Measurements from ENCODE around the gene PRKCH. TPM values are rescaled to one million over a fixed set of nuclear protein-coding genes. Genes with fewer than 3 reads are reported as not detected.
A peak's percentile ranks its signal among the peaks of the same experiment; 100 is the strongest.

Gene PRKCH
- total and polyA plus RNA-seq, 3 experiments from 2014 or later = 165 to 369 (median 166) TPM

GRCh38 chr14:61551384-61551783 is 230.0 kb downstream of the PRKCH start:
- no peak overlapping the region for H3K4me3 ChIP-seq (ENCODE audit: low read length)
- peaks cover 52% of the 10 kb centered on the region for H3K36me3 ChIP-seq (ENCODE audit: insufficient read depth, low read length)
- ChIA-PET CTCF (interaction anchor here (0.9 to 1.4 kb wide), 2 partner anchors 179 to 205 kb away, joined by 3 read pairs; no protein-coding TSS in a partner anchor), POLR2A (no interaction called here)
- H3K9me3 Mint-ChIP-seq = no peaks in the 10 kb centered on the region
- peaks cover 41 to 63% (median 56%) of the 10 kb centered on the region in 3 donors for H3K4me1 Mint-ChIP-seq
- H3K27me3 ChIP-seq (ENCODE audit: insufficient read depth, low read length, poor library complexity, severe bottlenecking) = no peaks in the 10 kb centered on the region
- peaks cover 18% of the 10 kb centered on the region for H3K4me1 ChIP-seq (ENCODE audit: insufficient read depth, low read length)
- DNase-seq = no peak
- peak overlapping the region in 7 of 8 donors; percentile 51 to 96 (median 73) for H3K27ac Mint-ChIP-seq
- H3K27me3 Mint-ChIP-seq = no peaks in the 10 kb centered on the region
- H3K36me3 Mint-ChIP-seq = peaks cover 17 to 69% (median 28%) of the 10 kb centered on the region in 3 donors
- no peak overlapping the region for H3K27ac ChIP-seq (ENCODE audit: low read depth, low read length)
- no peak overlapping the region for H3K4me3 Mint-ChIP-seq
- no peaks in the 10 kb centered on the region for H3K9me3 ChIP-seq (ENCODE audit: low read length)

- Mint-ChIP-seq H3K27ac (peak overlapping the region; percentile 9 to 96 (median 68)), H3K4me3 (no peak overlapping the region), H3K36me3 (peaks cover 17 to 61% (median 24%) of the 10 kb centered on the region in 3 donors), H3K9me3 (no peaks in the 10 kb centered on the region), H3K27me3 (no peaks in the 10 kb centered on the region), H3K4me1 (peaks cover 41 to 57% (median 56%) of the 10 kb centered on the region in 3 donors)
- Histone ChIP-seq H3K27me3 (ENCODE audit: insufficient read depth, low read length, poor library complexity, severe bottlenecking) (no peaks in the 10 kb centered on the region), H3K27ac (ENCODE audit: low read depth, low read length) (no peak overlapping the region), H3K4me1 (ENCODE audit: insufficient read depth, low read length) (peaks cover 18% of the 10 kb centered on the region), H3K9me3 (ENCODE audit: low read length) (no peaks in the 10 kb centered on the region), H3K4me3 (ENCODE audit: low read length) (no peak overlapping the region), H3K36me3 (ENCODE audit: insufficient read depth, low read length) (peaks cover 44% of the 10 kb centered on the region)
- CTCF ChIA-PET = interaction anchor here (1.4 kb wide), 2 partner anchors 179 to 182 kb away, joined by 3 to 4 read pairs; no protein-coding TSS in a partner anchor
- POLR2A ChIA-PET = interaction anchor here (0.8 kb wide), 1 partner anchor 184 kb away, joined by 6 read pairs; no protein-coding TSS in a partner anchor
- DNase-seq = no peak
Measured at GRCh38 chr14:61552241-61552640, 230.9 kb downstream of the PRKCH start.

- H3K27ac ChIP-seq (ENCODE audit: low read depth, low read length) = no peak overlapping the region
- peak overlapping the region in 2 of 7 donors; percentile 4 to 48 for H3K4me3 Mint-ChIP-seq
- POLR2A ChIA-PET = no interaction called here
- H3K36me3 ChIP-seq (ENCODE audit: insufficient read depth, low read length) = peaks cover 29% of the 10 kb centered on the region
- H3K4me1 Mint-ChIP-seq = peaks cover 38 to 58% (median 50%) of the 10 kb centered on the region in 3 donors
- no peaks in the 10 kb centered on the region for H3K27me3 Mint-ChIP-seq
- H3K9me3 ChIP-seq (ENCODE audit: low read length) = no peaks in the 10 kb centered on the region
- H3K36me3 Mint-ChIP-seq = peaks cover 14 to 48% (median 24%) of the 10 kb centered on the region in 3 donors
- no peak overlapping the region for H3K4me3 ChIP-seq (ENCODE audit: low read length)
- peak overlapping the region; percentile 8 to 96 (median 70) for H3K27ac Mint-ChIP-seq
- peaks cover 18% of the 10 kb centered on the region for H3K4me1 ChIP-seq (ENCODE audit: insufficient read depth, low read length)
- no peak for DNase-seq
- no peaks in the 10 kb centered on the region for H3K27me3 ChIP-seq (ENCODE audit: insufficient read depth, low read length, poor library complexity, severe bottlenecking)
- CTCF ChIA-PET = interaction anchor here (0.9 to 1.0 kb wide), 2 partner anchors 177 to 256 kb away, joined by 3 read pairs; no protein-coding TSS in a partner anchor
- no peaks in the 10 kb centered on the region for H3K9me3 Mint-ChIP-seq
Measured at GRCh38 chr14:61553730-61554641, 232.6 kb downstream of the PRKCH start.

GRCh38 chr14:61555056-61555838 is 233.9 kb downstream of the PRKCH start:
- Histone ChIP-seq H3K27me3 (ENCODE audit: insufficient read depth, low read length, poor library complexity, severe bottlenecking) (no peaks in the 10 kb centered on the region), H3K4me3 (ENCODE audit: low read length) (no peak overlapping the region), H3K27ac (ENCODE audit: low read depth, low read length) (no peak overlapping the region), H3K36me3 (ENCODE audit: insufficient read depth, low read length) (peaks cover 17% of the 10 kb centered on the region), H3K4me1 (ENCODE audit: insufficient read depth, low read length) (peaks cover 18% of the 10 kb centered on the region), H3K9me3 (ENCODE audit: low read length) (no peaks in the 10 kb centered on the region)
- CTCF ChIA-PET = no interaction called here
- H3K4me1 Mint-ChIP-seq = peaks cover 30 to 48% (median 40%) of the 10 kb centered on the region in 3 donors
- peaks cover 9 to 35% (median 15%) of the 10 kb centered on the region in 3 donors for H3K36me3 Mint-ChIP-seq
- peak overlapping the region in 2 of 7 donors; percentile 20 to 21 for H3K4me3 Mint-ChIP-seq
- DNase-seq = no peak
- H3K9me3 Mint-ChIP-seq = no peaks in the 10 kb centered on the region
- H3K27ac Mint-ChIP-seq = peak overlapping the region; percentile 17 to 55 (median 32)
- POLR2A ChIA-PET = no interaction called here
- no peaks in the 10 kb centered on the region for H3K27me3 Mint-ChIP-seq

GRCh38 chr14:61556455-61556854 is 235.1 kb downstream of the PRKCH start:
- Histone ChIP-seq H3K36me3 (ENCODE audit: insufficient read depth, low read length) (peaks cover 6% of the 10 kb centered on the region), H3K27ac (ENCODE audit: low read depth, low read length) (no peak overlapping the region), H3K4me3 (ENCODE audit: low read length) (no peak overlapping the region), H3K27me3 (ENCODE audit: insufficient read depth, low read length, poor library complexity, severe bottlenecking) (no peaks in the 10 kb centered on the region), H3K4me1 (ENCODE audit: insufficient read depth, low read length) (peaks cover 17% of the 10 kb centered on the region), H3K9me3 (ENCODE audit: low read length) (no peaks in the 10 kb centered on the region)
- Mint-ChIP-seq H3K36me3 (peaks cover 4 to 23% (median 4%) of the 10 kb centered on the region in 3 donors), H3K4me1 (peaks cover 22 to 36% (median 29%) of the 10 kb centered on the region in 3 donors), H3K27ac (no peak overlapping the region), H3K4me3 (no peak overlapping the region), H3K27me3 (no peaks in the 10 kb centered on the region), H3K9me3 (no peaks in the 10 kb centered on the region)
- ChIA-PET POLR2A (interaction anchor here (0.6 kb wide), 1 partner anchor 45 kb away, joined by 12 read pairs; no protein-coding TSS in a partner anchor), CTCF (interaction anchor here (1.2 kb wide), 1 partner anchor 10 kb away, joined by 3 read pairs; no protein-coding TSS in a partner anchor)
- no peak for DNase-seq

GRCh38 chr14:61557262-61557661 is 235.9 kb downstream of the PRKCH start:
- POLR2A ChIA-PET = interaction anchor here (0.5 kb wide), 1 partner anchor 24 kb away, joined by 4 read pairs; no protein-coding TSS in a partner anchor
- H3K36me3 ChIP-seq (ENCODE audit: insufficient read depth, low read length) = no peaks in the 10 kb centered on the region
- peaks cover 0 to 15% (median 3%) of the 10 kb centered on the region in 3 donors for H3K36me3 Mint-ChIP-seq
- peaks cover 12% of the 10 kb centered on the region for H3K4me1 ChIP-seq (ENCODE audit: insufficient read depth, low read length)
- no peak for DNase-seq
- no peaks in the 10 kb centered on the region for H3K9me3 ChIP-seq (ENCODE audit: low read length)
- no peak overlapping the region for H3K27ac ChIP-seq (ENCODE audit: low read depth, low read length)
- H3K4me3 Mint-ChIP-seq = no peak overlapping the region
- peak overlapping the region in 2 of 8 donors; percentile 18 to 21 for H3K27ac Mint-ChIP-seq
- H3K4me3 ChIP-seq (ENCODE audit: low read length) = no peak overlapping the region
- H3K4me1 Mint-ChIP-seq = peaks cover 19 to 35% (median 27%) of the 10 kb centered on the region in 3 donors
- no peaks in the 10 kb centered on the region for H3K27me3 ChIP-seq (ENCODE audit: insufficient read depth, low read length, poor library complexity, severe bottlenecking)
- H3K9me3 Mint-ChIP-seq = no peaks in the 10 kb centered on the region
- no peaks in the 10 kb centered on the region for H3K27me3 Mint-ChIP-seq
- CTCF ChIA-PET = interaction anchor here (1.1 to 1.2 kb wide), 2 partner anchors 10 to 161 kb away, joined by 3 read pairs; no protein-coding TSS in a partner anchor

GRCh38 chr14:61557854-61558253 is 236.5 kb downstream of the PRKCH start:
- ChIA-PET POLR2A (no interaction called here), CTCF (interaction anchor here (1.1 kb wide), 1 partner anchor 161 kb away, joined by 3 read pairs; no protein-coding TSS in a partner anchor)
- peak overlapping the region in 2 of 8 donors; percentile 5 to 74 for H3K27ac Mint-ChIP-seq
- peaks cover 10% of the 10 kb centered on the region for H3K4me1 ChIP-seq (ENCODE audit: insufficient read depth, low read length)
- no peaks in the 10 kb centered on the region for H3K9me3 Mint-ChIP-seq
- H3K4me3 Mint-ChIP-seq = no peak overlapping the region
- H3K4me3 ChIP-seq (ENCODE audit: low read length) = no peak overlapping the region
- H3K36me3 ChIP-seq (ENCODE audit: insufficient read depth, low read length) = no peaks in the 10 kb centered on the region
- no peaks in the 10 kb centered on the region for H3K9me3 ChIP-seq (ENCODE audit: low read length)
- H3K36me3 Mint-ChIP-seq = peaks cover 0 to 11% (median 3%) of the 10 kb centered on the region in 3 donors
- H3K4me1 Mint-ChIP-seq = peaks cover 18 to 36% (median 28%) of the 10 kb centered on the region in 3 donors
- H3K27me3 ChIP-seq (ENCODE audit: insufficient read depth, low read length, poor library complexity, severe bottlenecking) = no peaks in the 10 kb centered on the region
- no peak overlapping the region for H3K27ac ChIP-seq (ENCODE audit: low read depth, low read length)
- DNase-seq = no peak
- H3K27me3 Mint-ChIP-seq = no peaks in the 10 kb centered on the region
